B cell (primary cell): ENCODE measurements around the gene CHN1. TPM values are rescaled to one million over a fixed set of nuclear protein-coding genes. Genes with fewer than 3 reads are reported as not detected.

Source experiments
- ATAC-seq: fragments of 200-7000 bp; cut with Tn5 transposase; one replicate; pipeline ENCODE4 v1.10.0; 2021; ENCODE audit warnings: low read depth, mild to moderate bottlenecking, moderate number of reproducible peaks, moderate library complexity
- CTCF ChIA-PET: fragments of 350-600 bp; sonication (Branson Sonifier 250); formaldehyde crosslinking; loops from one replicate; lab custom pipeline; 2021; ENCODE audit warnings: antibody characterized with exemption, inconsistent platforms; lab: Charles Lee
- POLR2A ChIA-PET: fragments of 350-600 bp; sonication (Branson Sonifier 250); formaldehyde crosslinking; loops from one replicate; lab custom pipeline; 2021; ENCODE audit warnings: antibody characterized with exemption; lab: Charles Lee
- DNase-seq: peaks from one replicate; pipeline ENCODE4 v3.0.0; 2013
- H2AFZ ChIP-seq: 2 replicates; pipeline ENCODE4 v1.6.1; 2012; ENCODE audit warnings: mild to moderate bottlenecking, low read depth, low read length; ENCODE audit not compliant: insufficient read depth, poor library complexity, severe bottlenecking
- H3K27ac ChIP-seq, 2 donors: 1 replicate in 1 of 2; 2 replicates in 1 of 2; pipeline ENCODE4 v1.5.1; 2012 to 2013; ENCODE audit warnings: low read length in 2 of 2, mild to moderate bottlenecking in 2 of 2, moderate library complexity in 1 of 2
- H3K27me3 ChIP-seq, 4 experiments: fragments of 200-600 bp in 1 of 4; sonication (generic) in 1 of 4; replicated peaks in 1 of 4; 1 replicate in 2 of 4; 2 replicates in 2 of 4; pipeline versions ENCODE4 v1.6.1 to v1.7.0; 2013 to 2016; ENCODE audit warnings: low read length in 3 of 4, mild to moderate bottlenecking in 2 of 4, mixed read lengths in 1 of 4, moderate library complexity in 1 of 4; ENCODE audit not compliant: insufficient read depth in 4 of 4, control insufficient read depth in 3 of 4; ENCODE audit errors: control extremely low read depth in 1 of 4
- H3K36me3 ChIP-seq, 2 experiments: replicated peaks in 1 of 2; 1 replicate in 1 of 2; 2 replicates in 1 of 2; pipeline versions ENCODE4 v1.6.1 to v1.7.1; 2013; ENCODE audit warnings: low read length in 1 of 2; ENCODE audit not compliant: insufficient read depth in 2 of 2, control insufficient read depth in 1 of 2; ENCODE audit errors: control extremely low read depth in 1 of 2, extremely low read depth in 1 of 2
- H3K4me1 ChIP-seq, 2 donors: fragments of 200-600 bp in 1 of 2; sonication (generic) in 1 of 2; 1 replicate in 1 of 2; 2 replicates in 1 of 2; pipeline versions ENCODE4 v1.5.1 to v1.6.1; 2013 to 2017; ENCODE audit warnings: low read length in 2 of 2; ENCODE audit not compliant: control insufficient read depth in 2 of 2, insufficient read depth in 2 of 2
- H3K4me2 ChIP-seq: replicated peaks from 2 replicates; pipeline ENCODE3; 2012; ENCODE audit warnings: mild to moderate bottlenecking, low read depth, low read length; ENCODE audit not compliant: poor library complexity, severe bottlenecking
- H3K4me3 ChIP-seq, 5 experiments: fragments of 200-600 bp in 1 of 5; sonication (generic) in 1 of 5; 1 replicate in 3 of 5; 2 replicates in 2 of 5; pipeline versions ENCODE4 v1.5.1 to v1.7.0; 2011 to 2016; ENCODE audit warnings: low read length in 4 of 5, mild to moderate bottlenecking in 4 of 5, low read depth in 2 of 5, control low read depth in 1 of 5, moderate library complexity in 1 of 5; ENCODE audit not compliant: insufficient read depth in 1 of 5; ENCODE audit errors: control extremely low read depth in 1 of 5, extremely low read depth in 1 of 5
- H3K79me2 ChIP-seq: fragments of 200-600 bp; sonication (generic); one replicate; pipeline ENCODE4 v1.6.0; 2016; ENCODE audit warnings: low read length; ENCODE audit not compliant: control insufficient read depth, insufficient read depth
- H3K9ac ChIP-seq: fragments of 200-600 bp; sonication (generic); 2 replicates; pipeline ENCODE4 v1.6.1; 2017; ENCODE audit warnings: mild to moderate bottlenecking, low read length, moderate library complexity
- H3K9me3 ChIP-seq, 3 donors: one replicate each; pipeline versions ENCODE4 v1.6.1 to v1.7.1; 2013; ENCODE audit warnings: low read length in 2 of 3; ENCODE audit not compliant: control insufficient read depth in 2 of 3, insufficient read depth in 1 of 3; ENCODE audit errors: control extremely low read depth in 1 of 3
- H4K20me1 ChIP-seq: 2 replicates; pipeline ENCODE4 v1.6.0; 2012; ENCODE audit warnings: mild to moderate bottlenecking, low read length; ENCODE audit not compliant: insufficient read depth, control insufficient read depth, poor library complexity, severe bottlenecking
- H3K27ac Mint-ChIP-seq: one replicate; pipeline ENCODE4 v1.8.0; 2021; ENCODE audit warnings: mixed read lengths
- H3K27me3 Mint-ChIP-seq: one replicate; pipeline ENCODE4 v1.8.0; 2021; ENCODE audit warnings: mixed read lengths
- H3K4me1 Mint-ChIP-seq: one replicate; pipeline ENCODE4 v1.8.0; 2021; ENCODE audit warnings: mixed read lengths
- H3K4me3 Mint-ChIP-seq: one replicate; pipeline ENCODE4 v1.8.0; 2021; ENCODE audit warnings: mixed read lengths
- H3K9me3 Mint-ChIP-seq: one replicate; pipeline ENCODE4 v1.8.0; 2022; ENCODE audit warnings: mixed read lengths; ENCODE audit not compliant: insufficient read depth
- CTCF ChIP-seq: fragments of 200-600 bp; IDR thresholded peaks from one replicate; pipeline ENCODE4 v1.8.0; 2022; ENCODE audit warnings: antibody characterized with exemption, mild to moderate bottlenecking
- EZH2 ChIP-seq: IDR thresholded peaks from 2 replicates; pipeline ENCODE4 v1.6.1; 2012; ENCODE audit warnings: borderline replicate concordance, low read depth, mild to moderate bottlenecking, moderate library complexity, low read length; ENCODE audit not compliant: insufficient read depth, poor library complexity, severe bottlenecking
- WGBS: methylation state at CpG from one replicate; pipeline ENCODE4 v1.1.5; 2013; ENCODE audit warnings: missing lambda C conversion rate; ENCODE audit not compliant: insufficient coverage; 5-methylcytosine and 5-hydroxymethylcytosine counted together
- intact Hi-C: fragments of 100-400 bp; cut with micrococcal nuclease; formaldehyde crosslinking; loops from one replicate; pipeline ENCODE4 v1.10.0; 2022
- polyA plus RNA-seq: library from polyadenylated mRNA; depleted of rRNA; stranded (reverse); fragments of >200 nt; gene quantifications from 2 replicates; pipeline ENCODE4 v1.2.3, GENCODE V29; 2012
- total RNA-seq, 2 donors: library from RNA; stranded (reverse); fragments of 120-200 nt in 1 of 2; gene quantifications; 1 replicate in 1 of 2; 2 replicates in 1 of 2; pipeline versions ENCODE4 v1.2.3 to v1.2.4, GENCODE V29; 2013 to 2022

CHN1 gene
- total and polyA plus RNA-seq, 2 donors (not counting 1 experiment from before 2014, with no cell fraction given), result 0.79 to 1.4 TPM

GRCh38 chr2:174841936-174842335 is 163.2 kb downstream of the CHN1 start:
- CTCF ChIA-PET, result no interaction called here

GRCh38 chr2:174841350-174841749 is 163.8 kb downstream of the CHN1 start:
- Mint-ChIP-seq H3K4me3 (no peak overlapping the region), H3K4me1 (no peaks in the 10 kb centered on the region), H3K27ac (no peak overlapping the region), H3K9me3 (no peaks in the 10 kb centered on the region), H3K27me3 (peaks cover 26% of the 10 kb centered on the region)
- Histone ChIP-seq H3K9me3 (no peaks in the 10 kb centered on the region), H3K79me2 (no peaks in the 10 kb centered on the region), H3K36me3 (no peaks in the 10 kb centered on the region), H2AFZ (no peak overlapping the region), H3K9ac (no peak overlapping the region), H4K20me1 (no peaks in the 10 kb centered on the region), H3K4me3 (no peak overlapping the region), H3K4me2 (no peak overlapping the region), H3K27me3 (no peaks in the 10 kb centered on the region), H3K27ac (no peak overlapping the region), H3K4me1 (no peaks in the 10 kb centered on the region)
- ATAC-seq, result no peak
- intact Hi-C loops, result no loop called here
- TF ChIP-seq EZH2 (no peak), CTCF (no peak)
- DNase-seq, result no peak
- POLR2A ChIA-PET, result no interaction called here
- no CpG with 5 or more reads among the region's 2 CpGs for WGBS
- CTCF ChIA-PET, result no interaction called here

More at GRCh38 chr2:174841936-174842335, 163.2 kb downstream of the CHN1 start:
- Histone ChIP-seq H3K27me3 (peaks cover 0 to 1% (median 0%) of the 10 kb centered on the region in 4 experiments), H3K4me1 (no peaks in the 10 kb centered on the region), H3K4me2 (no peak overlapping the region), H3K4me3 (no peak overlapping the region), H3K9me3 (no peaks in the 10 kb centered on the region), H4K20me1 (no peaks in the 10 kb centered on the region), H3K36me3 (no peaks in the 10 kb centered on the region), H3K9ac (no peak overlapping the region), H2AFZ (no peak overlapping the region), H3K27ac (no peak overlapping the region), H3K79me2 (no peaks in the 10 kb centered on the region)
- intact Hi-C loops, result no loop called here
- Mint-ChIP-seq H3K4me1 (no peaks in the 10 kb centered on the region), H3K27ac (no peak overlapping the region), H3K27me3 (peaks cover 25% of the 10 kb centered on the region), H3K4me3 (no peak overlapping the region), H3K9me3 (no peaks in the 10 kb centered on the region)
- TF ChIP-seq CTCF (no peak), EZH2 (no peak)
- WGBS, result no CpG with 5 or more reads among the region's 3 CpGs
- POLR2A ChIA-PET, result no interaction called here
- ATAC-seq (no peak), DNase-seq (no peak)
